HL-60 (cell line): ENCODE data around the gene ANKS1B.

Source experiments
- GABPA ChIP-seq: IDR thresholded peaks from 2 replicates; pipeline ENCODE4 v1.6.1; 2012; ENCODE audit warnings: low read depth
- TF ChIP-seq, protein P1 (sequence below): IDR thresholded peaks from one replicate; pipeline ENCODE4 v1.5.1; 2011; ENCODE audit warnings: low read length, control low read depth, inconsistent platforms; ENCODE audit not compliant: insufficient read depth

- TF ChIP-seq, protein P1, sequence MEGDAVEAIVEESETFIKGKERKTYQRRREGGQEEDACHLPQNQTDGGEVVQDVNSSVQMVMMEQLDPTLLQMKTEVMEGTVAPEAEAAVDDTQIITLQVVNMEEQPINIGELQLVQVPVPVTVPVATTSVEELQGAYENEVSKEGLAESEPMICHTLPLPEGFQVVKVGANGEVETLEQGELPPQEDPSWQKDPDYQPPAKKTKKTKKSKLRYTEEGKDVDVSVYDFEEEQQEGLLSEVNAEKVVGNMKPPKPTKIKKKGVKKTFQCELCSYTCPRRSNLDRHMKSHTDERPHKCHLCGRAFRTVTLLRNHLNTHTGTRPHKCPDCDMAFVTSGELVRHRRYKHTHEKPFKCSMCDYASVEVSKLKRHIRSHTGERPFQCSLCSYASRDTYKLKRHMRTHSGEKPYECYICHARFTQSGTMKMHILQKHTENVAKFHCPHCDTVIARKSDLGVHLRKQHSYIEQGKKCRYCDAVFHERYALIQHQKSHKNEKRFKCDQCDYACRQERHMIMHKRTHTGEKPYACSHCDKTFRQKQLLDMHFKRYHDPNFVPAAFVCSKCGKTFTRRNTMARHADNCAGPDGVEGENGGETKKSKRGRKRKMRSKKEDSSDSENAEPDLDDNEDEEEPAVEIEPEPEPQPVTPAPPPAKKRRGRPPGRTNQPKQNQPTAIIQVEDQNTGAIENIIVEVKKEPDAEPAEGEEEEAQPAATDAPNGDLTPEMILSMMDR = no peak
- no peak for TF ChIP-seq GABPA
Observed at GRCh38 chr12:99686142-99686541, 298.6 kb downstream of the ANKS1B start.
